ENCODE results near the gene CYBA.

Gene CYBA

DNA sequence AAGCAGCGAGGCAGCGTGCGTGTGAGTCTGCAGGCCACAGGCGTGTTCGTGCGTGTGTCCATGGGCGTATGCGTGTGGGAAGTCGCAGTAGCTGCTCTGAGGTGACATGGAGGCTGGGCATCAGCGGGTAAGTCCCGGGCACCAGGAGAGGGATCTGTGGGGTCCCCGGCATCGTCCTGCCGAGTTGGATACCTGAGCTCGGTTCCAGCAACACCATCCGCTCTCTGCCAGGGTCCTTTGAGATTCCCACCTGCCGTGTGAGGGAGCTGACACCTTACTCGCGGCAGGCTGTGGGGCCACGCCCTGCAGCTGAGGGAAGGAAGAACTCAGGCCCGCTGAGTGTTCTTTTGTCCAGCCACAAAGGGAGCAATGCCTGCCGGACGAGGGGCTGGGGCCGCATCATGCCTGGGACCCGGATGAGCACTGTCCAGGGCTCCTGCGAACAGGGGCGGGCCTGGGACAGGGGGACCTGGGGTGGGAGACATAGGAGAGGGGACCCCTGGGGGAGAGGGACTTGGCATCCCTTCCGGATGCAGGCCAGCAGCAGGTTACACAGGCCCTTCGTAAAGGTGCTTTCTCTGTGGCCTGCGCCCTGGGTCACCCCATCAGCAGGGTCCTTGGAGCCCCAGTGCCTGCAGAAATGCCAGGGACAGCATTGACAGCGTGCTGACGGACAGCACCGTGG is 40.4 kb upstream of the CYBA start:
- TF ChIP-seq TARDBP (IDR thresholded peaks at IDR 0.05) (no peak), ARNT (IDR thresholded peaks at IDR 0.05) (no peak), SP1 (IDR thresholded peaks at IDR 0.05) (no peak), CTBP1 (IDR thresholded peaks at IDR 0.05; ENCODE audit: borderline replicate concordance) (no peak), ELF4 (IDR thresholded peaks at IDR 0.05) (no peak), ZNF384 (IDR thresholded peaks at IDR 0.05) (no peak), HDGF (IDR thresholded peaks at IDR 0.05; ENCODE audit: borderline replicate concordance) (no peak), NFRKB (IDR thresholded peaks at IDR 0.05) (no peak), SUZ12 (IDR thresholded peaks at IDR 0.05) (no peak), FOXK2 (IDR thresholded peaks at IDR 0.05) (no peak), LEF1 (IDR thresholded peaks at IDR 0.05; ENCODE audit: borderline replicate concordance) (no peak)
- TF ChIP-seq, protein P1, sequence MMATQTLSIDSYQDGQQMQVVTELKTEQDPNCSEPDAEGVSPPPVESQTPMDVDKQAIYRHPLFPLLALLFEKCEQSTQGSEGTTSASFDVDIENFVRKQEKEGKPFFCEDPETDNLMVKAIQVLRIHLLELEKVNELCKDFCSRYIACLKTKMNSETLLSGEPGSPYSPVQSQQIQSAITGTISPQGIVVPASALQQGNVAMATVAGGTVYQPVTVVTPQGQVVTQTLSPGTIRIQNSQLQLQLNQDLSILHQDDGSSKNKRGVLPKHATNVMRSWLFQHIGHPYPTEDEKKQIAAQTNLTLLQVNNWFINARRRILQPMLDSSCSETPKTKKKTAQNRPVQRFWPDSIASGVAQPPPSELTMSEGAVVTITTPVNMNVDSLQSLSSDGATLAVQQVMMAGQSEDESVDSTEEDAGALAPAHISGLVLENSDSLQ (IDR thresholded peaks at IDR 0.05) = no peak
- CTCF ChIA-PET = no interaction called here

DNA sequence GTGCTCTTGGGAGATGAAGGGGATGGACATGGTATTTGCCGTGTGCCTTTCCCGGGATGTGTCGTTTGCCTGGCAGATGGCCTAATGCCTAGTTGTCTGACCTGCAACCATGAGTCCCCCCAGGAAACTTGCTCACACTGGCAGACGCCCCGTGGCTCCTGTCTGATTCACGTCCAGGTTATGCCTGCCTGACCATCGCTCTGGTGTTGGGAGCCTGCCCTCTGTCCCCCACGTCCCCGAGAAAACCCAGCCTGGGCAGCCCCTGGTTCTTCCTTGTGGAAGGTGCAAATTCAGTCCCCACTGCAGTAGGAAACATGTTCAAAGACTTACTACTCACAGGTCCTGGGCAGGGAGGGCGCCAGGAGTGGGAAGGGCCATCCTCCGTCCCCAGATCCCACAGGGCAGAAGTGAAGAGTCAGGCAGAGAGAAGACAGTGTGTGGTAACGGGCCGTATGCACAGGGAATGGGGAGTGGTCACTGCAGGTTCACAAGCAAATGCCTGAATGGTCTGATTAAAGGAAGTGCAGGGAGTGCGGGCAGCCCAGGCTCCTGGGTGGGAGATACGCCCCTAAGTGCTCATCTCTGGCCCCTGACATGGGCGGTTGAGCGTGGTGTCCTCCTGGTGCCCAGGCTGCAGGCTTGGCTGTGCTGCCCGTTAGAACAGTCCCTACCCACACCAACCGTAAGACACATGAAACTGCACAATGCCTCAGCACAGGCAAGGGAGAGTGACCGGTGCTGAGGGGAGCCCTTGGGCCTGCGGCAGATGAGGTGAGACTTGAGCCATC is 39.7 kb upstream of the CYBA start:
- ChIA-PET POLR2A (no interaction called here), CTCF (no interaction called here)
- TF ChIP-seq L3MBTL2 (conservative IDR thresholded peaks at IDR 0.05) = no peak
- TF ChIP-seq BHLHE40 (IDR thresholded peaks at IDR 0.05; ENCODE audit: borderline replicate concordance) = no peak
- no peak for DNase-seq (ENCODE audit: extremely low spot score)

More for the DNA sequence above, 40.4 kb upstream of the CYBA start:
- POLR2A ChIA-PET = no interaction called here
- DNase-seq (ENCODE audit: extremely low spot score) = no peak

DNA sequence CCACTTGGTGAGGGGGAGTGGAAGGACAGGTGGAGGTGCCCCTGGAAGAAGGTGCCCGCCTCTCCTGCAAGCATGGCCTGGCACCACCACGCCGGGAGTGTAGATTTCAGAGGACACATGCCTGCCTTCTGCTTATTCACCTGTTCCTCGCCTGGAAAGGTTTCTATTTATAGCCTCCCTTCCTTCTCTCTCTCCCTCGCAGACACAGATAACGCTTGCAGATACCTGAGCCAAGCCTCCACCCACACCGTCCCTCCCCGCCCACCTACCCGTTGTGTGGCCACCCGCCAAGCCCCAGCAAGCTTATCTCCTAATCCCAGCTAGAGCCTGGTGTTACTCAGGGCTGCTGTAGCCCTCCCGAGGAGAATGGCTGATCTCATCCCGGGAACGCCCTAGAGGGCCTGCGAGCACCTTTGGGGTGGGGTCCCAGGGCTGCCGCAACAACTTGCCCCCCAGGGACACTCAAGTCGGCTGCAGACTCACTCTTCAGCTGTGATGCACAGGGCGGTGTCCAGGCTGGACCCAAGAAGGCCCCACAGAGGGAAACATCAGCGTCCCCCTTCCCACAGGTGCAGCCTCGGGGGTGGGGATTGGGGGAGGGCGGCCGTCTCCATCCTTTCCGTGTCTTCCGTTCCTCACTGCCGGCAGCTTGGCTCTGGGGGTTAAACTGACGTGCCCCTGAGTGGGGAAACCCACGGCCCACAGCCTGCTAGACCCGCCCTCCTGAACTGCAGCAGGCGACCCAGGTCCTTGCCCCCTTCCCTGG is 37.3 kb upstream of the CYBA start:
- TF ChIP-seq TARDBP (IDR thresholded peaks at IDR 0.05) (no peak), FOXK2 (IDR thresholded peaks at IDR 0.05) (no peak), BHLHE40 (IDR thresholded peaks at IDR 0.05; ENCODE audit: borderline replicate concordance) (no peak), LEF1 (IDR thresholded peaks at IDR 0.05; ENCODE audit: borderline replicate concordance) (no peak), SUZ12 (IDR thresholded peaks at IDR 0.05) (no peak), ELF4 (IDR thresholded peaks at IDR 0.05) (no peak), SP1 (IDR thresholded peaks at IDR 0.05) (no peak)
- TF ChIP-seq, protein P1 (IDR thresholded peaks at IDR 0.05) = no peak
- POLR2A ChIA-PET = interaction anchor here (1.0 to 1.9 kb wide), 2 partner anchors 17 to 19 kb away, joined by 4 to 7 read pairs; no protein-coding TSS in a partner anchor
- CTCF ChIA-PET = interaction anchor here (0.6 kb wide), 1 partner anchor 69 kb away, joined by 3 read pairs; no protein-coding TSS in a partner anchor
- DNase-seq (ENCODE audit: extremely low spot score) = no peak

DNA sequence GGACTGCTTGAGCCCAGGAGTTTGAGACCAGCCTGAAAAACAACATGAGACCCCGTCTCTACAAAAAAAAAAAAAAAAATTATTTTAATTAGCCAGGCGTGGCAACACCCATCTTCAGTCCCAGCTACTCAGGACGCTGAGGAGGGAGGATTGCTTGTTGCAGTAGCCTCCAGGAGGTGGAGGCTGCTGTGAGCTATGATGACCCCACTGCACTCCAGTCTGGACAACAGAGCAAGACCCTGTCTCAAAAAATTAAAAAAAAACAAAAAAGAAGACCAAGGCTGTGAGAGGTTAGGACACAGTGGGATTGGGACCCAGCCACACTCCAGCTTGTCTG is 36.8 kb upstream of the CYBA start:
- DNase-seq (ENCODE audit: extremely low spot score) = no peak
- CTCF ChIA-PET = interaction anchor here (0.6 kb wide), 1 partner anchor 70 kb away, joined by 3 read pairs; no protein-coding TSS in a partner anchor
- POLR2A ChIA-PET = interaction anchor here (1.0 to 1.9 kb wide), 2 partner anchors 18 to 19 kb away, joined by 4 to 7 read pairs; no protein-coding TSS in a partner anchor
- TF ChIP-seq BHLHE40 (IDR thresholded peaks at IDR 0.05; ENCODE audit: borderline replicate concordance) (no peak), ARNT (IDR thresholded peaks at IDR 0.05) (no peak), FOXM1 (IDR thresholded peaks at IDR 0.05; ENCODE audit: borderline replicate concordance) (no peak), HDGF (IDR thresholded peaks at IDR 0.05; ENCODE audit: borderline replicate concordance) (no peak), NFRKB (IDR thresholded peaks at IDR 0.05) (no peak), TARDBP (IDR thresholded peaks at IDR 0.05) (no peak), FOXK2 (IDR thresholded peaks at IDR 0.05) (no peak), SP1 (IDR thresholded peaks at IDR 0.05) (no peak), ZNF384 (IDR thresholded peaks at IDR 0.05) (no peak), SUZ12 (IDR thresholded peaks at IDR 0.05) (no peak), FOXA1 (IDR thresholded peaks at IDR 0.05) (no peak), L3MBTL2 (conservative IDR thresholded peaks at IDR 0.05) (no peak)
- TF ChIP-seq, protein P1 (IDR thresholded peaks at IDR 0.05) = no peak

DNA sequence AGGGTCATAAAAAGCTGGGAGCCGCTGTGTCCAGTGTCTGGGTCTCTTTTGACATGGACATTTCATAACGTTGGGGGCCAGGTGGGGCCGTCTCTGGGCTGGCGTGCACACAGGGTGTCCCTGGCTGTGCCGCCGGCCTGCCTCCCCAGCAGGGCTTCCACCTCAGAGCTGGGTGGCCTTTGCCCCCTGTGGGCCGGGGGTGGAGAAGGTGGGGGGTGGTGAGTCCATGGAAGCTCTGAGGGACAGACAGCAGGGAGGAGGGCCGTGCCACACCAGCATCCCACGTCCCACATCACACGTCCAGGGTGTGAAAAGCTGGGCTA is 36.4 kb upstream of the CYBA start:
- CTCF ChIA-PET = no interaction called here
- POLR2A ChIA-PET = interaction anchor here (1.0 to 1.9 kb wide), 2 partner anchors 18 to 20 kb away, joined by 4 to 7 read pairs; no protein-coding TSS in a partner anchor
- DNase-seq (ENCODE audit: extremely low spot score) = no peak
- TF ChIP-seq SP1 (IDR thresholded peaks at IDR 0.05) (no peak), FOXA1 (IDR thresholded peaks at IDR 0.05) (no peak), ELF4 (IDR thresholded peaks at IDR 0.05) (no peak), CTBP1 (IDR thresholded peaks at IDR 0.05; ENCODE audit: borderline replicate concordance) (no peak), NFRKB (IDR thresholded peaks at IDR 0.05) (no peak), SUZ12 (IDR thresholded peaks at IDR 0.05) (no peak), FOXM1 (IDR thresholded peaks at IDR 0.05; ENCODE audit: borderline replicate concordance) (no peak), L3MBTL2 (conservative IDR thresholded peaks at IDR 0.05) (no peak), TARDBP (IDR thresholded peaks at IDR 0.05) (no peak), FOXK2 (IDR thresholded peaks at IDR 0.05) (no peak)

Measured in HEK293T (cell line).